Fibroblast of upper back skin (primary cell): Measurements from ENCODE around the gene TIMP3.
"Not testable (repeated sequence)": the region's sequence is repeated elsewhere in the genome, so short reads cannot be mapped to it uniquely, and the experiment has no call there.

Source experiments
- DNase-seq: peaks from one replicate; pipeline ENCODE4 v3.0.0-alpha.2; 2013

Gene TIMP3

DNA sequence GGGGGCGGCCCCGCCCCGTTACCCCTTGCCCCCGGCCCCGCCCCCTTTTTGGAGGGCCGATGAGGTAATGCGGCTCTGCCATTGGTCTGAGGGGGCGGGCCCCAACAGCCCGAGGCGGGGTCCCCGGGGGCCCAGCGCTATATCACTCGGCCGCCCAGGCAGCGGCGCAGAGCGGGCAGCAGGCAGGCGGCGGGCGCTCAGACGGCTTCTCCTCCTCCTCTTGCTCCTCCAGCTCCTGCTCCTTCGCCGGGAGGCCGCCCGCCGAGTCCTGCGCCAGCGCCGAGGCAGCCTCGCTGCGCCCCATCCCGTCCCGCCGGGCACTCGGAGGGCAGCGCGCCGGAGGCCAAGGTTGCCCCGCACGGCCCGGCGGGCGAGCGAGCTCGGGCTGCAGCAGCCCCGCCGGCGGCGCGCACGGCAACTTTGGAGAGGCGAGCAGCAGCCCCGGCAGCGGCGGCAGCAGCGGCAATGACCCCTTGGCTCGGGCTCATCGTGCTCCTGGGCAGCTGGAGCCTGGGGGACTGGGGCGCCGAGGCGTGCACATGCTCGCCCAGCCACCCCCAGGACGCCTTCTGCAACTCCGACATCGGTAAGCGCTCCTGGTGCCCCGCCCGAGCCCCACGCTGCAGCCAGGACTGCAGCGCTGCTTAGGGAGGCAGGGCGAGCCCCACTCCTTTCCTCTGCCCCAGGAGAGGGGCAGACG is at the start of gene TIMP3:
Gene TIMP3, plus strand, starts transcription at position 169 of the 700 bp plus-strand sequence. Its CDS starts 297 bp downstream, at position 466.
- peak; percentile 88 for DNase-seq

DNA sequence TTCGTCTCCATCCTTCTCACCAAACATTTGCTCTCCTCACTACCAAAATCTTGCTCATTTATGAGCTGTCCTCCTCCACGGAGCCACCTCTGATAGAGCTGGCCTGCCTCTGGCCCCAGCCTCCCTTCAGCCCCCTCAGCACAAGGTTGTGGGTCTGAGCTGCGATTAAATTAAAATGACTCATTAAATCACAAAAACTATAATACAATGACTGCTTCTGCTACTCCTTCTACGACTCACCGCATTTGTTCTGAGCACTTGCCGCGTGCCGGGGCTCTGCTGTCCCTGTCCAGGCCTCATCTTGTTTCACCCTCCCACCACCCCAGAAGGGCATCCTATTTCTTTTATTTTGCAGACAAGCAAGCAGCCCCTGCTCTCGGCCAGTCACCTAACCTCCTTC is 49.2 kb upstream of the TIMP3 start:
- DNase-seq, result peak; percentile 44

DNA sequence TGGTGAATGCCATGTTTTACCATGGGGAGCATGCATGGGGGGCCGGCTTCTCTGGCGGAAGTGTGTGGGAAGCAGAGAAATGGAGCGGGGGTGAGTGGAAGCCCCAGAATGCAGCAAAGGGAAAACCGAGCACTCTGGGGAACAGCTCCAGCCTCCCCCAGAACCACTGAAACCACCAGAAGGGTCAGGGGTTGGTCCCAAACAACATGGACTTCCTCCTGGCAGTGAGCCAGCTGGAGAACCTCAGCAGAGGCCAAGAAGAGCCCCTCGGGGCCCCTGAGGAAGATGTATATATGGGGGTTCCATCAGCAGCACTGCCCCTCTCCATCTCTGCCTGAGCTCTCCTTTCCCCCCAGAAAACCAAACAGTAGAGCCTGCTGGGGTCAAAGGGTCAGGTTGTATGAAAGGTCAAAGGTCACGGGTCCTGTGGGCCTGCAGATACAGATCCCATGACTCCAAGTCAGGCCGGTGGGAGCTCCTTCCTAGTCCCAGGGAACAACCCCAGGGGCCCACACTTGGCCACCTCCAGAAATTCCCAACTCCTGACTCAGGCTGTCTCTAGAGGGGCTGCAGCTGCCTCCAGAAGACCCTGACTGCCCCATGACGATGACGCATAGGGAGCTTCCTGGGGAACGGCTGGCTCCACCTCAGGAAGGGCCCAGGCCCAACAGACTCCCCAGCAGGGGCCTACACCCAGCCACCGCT is 48.5 kb upstream of the TIMP3 start:
- DNase-seq, result peak; percentile 69

- no peak for DNase-seq
Observed at GRCh38 chr22:32753591-32753990, 47.9 kb upstream of the TIMP3 start.

DNA sequence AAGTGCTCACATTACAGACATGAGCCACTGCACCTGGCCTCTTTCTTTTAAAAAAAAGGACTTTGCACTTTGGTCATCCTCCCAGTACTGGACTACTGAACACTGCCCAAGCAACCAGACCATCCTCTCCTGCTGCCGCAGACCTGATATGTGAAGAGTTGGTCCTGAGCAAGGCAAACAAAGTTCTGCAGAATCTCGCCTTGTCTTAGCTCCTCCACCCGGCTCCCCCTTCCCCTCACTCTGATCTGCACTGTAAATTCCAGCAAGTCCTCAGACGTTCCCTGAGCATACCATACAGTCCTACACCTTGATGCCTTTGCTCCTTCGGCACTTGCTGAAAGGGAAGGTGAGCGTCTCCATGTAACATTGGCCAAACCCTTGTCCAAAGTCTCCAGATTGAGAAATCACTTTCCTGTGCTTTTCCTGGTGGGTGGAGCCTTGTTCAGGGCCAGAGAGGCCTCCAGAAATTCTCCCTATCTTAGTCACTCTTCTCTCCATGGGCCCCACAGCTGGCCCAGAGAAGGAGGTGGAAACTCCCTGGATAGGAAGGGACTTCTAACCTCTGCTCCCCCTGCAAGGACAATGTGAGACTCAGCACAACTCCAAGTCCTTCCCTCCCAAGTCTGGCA is 47.0 kb upstream of the TIMP3 start:
- peak; percentile 49 for DNase-seq

- not testable (repeated sequence) for DNase-seq
Observed at GRCh38 chr22:32757086-32757762, 44.3 kb upstream of the TIMP3 start.

DNA sequence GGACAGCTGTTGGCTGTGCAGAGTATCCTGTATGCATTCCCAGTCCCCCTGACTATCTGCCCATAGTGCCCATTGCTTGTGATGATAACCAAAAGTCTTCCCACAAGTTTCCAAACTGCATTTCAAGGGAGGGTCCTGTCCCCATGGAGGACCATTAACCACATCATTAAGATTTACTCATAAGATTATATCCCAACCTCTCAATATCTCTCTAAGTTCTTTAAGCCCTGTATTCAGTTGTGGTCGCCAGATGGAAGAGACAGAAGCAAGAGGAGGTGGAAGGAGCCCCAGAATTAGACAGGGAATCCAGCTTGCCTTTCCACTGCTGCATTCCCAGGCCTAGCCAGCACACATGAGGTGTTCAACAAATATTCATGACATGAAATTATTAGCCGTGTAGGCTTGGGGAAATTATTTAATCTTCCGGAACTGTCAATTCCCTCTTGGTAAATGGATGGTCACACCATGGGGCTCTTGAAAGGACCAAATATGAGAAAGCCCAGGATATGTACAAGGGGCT is 42.6 kb upstream of the TIMP3 start:
- peak; percentile 37 for DNase-seq

- DNase-seq, result no peak
Observed at GRCh38 chr22:32760396-32760795, 41.1 kb upstream of the TIMP3 start.

GRCh38 chr22:32760815-32761214 is 40.7 kb upstream of the TIMP3 start:
- DNase-seq, result no peak

- DNase-seq, result no peak
Observed at GRCh38 chr22:32761251-32761903, 40.1 kb upstream of the TIMP3 start.

- DNase-seq, result peak; percentile 84
Observed at GRCh38 chr22:32764330-32765131, 37.0 kb upstream of the TIMP3 start.

DNA sequence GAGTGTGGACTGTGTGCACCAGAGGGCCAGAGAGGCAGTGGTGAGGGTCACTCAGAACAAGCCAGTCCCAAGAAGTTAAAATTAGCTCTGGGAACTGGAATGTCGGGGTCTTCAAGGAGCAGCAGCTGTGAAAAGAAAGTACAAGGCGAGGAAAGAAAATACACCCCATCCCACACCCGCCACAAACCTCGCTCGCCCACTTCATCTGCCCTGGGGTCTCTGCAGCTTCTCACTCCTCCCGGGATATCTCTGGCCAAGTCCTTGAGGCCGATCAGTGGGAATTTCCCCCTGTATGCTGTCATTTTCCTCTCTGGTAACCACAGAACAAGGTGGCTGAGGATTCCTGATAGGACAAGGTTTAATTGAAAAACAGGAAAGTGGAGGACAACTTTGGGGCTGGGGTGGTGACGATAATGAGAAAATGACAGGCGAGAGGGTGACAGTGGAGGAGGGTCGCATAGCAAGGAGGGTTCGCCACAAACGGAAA is 36.3 kb upstream of the TIMP3 start:
- no peak for DNase-seq

DNA sequence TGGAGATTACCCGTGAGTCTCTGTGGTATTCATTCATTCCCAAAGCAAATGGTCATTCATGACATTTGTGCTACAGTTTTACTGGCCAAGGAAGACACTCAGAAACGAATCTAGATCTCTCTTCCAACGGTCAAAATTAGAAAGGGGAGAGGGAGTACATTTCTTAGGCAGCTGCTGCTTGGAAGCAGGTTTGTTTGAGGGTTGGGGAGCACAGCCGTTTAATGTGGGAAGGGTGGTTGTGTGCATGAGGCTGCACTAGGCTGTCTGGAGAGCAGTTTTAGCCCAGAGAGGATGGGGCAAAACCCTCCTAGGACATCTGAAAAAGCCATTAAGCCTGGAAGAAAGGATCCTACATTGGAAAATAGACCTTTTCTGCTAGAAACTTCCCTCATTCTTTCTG is 29.7 kb upstream of the TIMP3 start:
- no peak for DNase-seq

DNA sequence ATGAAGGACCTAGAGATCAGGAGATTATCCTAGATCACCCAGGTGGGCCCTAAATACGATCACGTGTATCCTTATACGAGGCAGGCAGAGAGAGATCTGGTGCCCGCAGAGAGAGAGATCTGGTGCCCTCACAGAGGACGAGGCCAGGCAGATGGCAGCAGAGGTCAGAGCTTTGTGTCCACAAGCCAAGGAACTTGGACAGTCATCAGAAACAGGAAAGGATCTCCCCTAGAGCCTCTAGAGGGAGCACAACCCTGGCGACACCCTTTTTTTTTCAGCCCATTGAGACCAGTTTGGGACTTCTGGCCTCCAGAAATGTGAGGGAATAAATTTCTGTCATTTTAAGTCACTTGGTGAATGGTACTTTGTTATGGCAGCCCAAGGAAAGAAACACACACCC is 25.5 kb upstream of the TIMP3 start:
- DNase-seq, result no peak

DNA sequence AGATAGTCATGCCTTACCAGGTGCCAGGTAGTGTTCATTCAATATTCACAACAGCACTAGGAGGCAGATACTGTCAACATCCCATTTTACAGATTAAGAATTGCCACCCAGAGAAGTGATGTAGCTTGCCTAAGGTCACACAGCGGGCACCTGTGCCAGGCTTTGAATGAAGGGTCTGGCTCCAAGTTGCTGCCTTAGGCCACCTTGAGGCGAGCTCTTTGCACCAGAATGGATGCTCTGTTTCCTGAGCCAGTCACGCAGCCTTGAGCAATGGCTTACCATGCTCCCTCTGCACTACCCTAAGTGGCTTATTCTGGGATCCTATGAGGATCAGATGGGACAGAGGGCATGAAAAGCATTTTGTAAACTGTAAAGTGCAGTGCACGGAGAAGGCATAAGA is 25.1 kb upstream of the TIMP3 start:
- no peak for DNase-seq

DNA sequence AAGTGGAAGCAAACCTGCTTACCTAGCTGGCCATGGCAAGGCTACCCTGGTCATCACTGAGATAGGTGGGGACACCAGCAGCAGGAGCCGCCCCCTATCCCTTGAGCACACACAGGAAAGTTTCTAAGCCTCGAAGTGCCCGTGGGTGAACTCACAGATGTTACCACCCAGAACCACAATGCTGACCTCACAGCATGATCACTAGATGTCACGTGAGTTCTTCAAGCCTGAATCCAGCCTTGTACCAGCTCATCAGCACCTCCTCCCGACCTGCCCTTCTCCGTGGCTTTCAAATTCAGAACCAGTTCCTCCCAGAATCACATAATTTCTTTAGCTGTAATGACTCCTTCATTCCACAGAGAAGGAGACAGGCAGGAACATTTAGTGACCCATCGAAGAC is 24.7 kb upstream of the TIMP3 start:
- DNase-seq, result no peak

DNA sequence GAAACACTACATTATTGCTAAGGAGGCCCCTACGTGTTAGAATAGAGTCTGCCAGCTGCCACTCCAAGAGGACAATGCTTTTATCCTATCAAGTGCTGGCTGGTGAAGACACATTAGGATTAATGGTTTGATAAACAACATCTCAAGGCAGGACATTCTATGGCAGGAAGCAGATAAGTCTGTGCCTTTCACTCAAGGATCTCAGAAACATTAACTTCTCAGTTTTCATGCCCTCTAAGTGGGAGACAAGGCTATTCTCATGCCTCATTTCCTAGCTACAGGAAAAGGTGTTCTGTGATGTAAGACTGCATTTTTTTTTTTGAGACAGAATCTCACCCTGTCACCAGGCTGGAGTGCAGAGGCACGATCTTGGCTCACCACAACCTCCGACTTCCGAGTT is 23.5 kb upstream of the TIMP3 start:
- DNase-seq, result no peak

GRCh38 chr22:32780726-32781310 is 20.7 kb upstream of the TIMP3 start:
- no peak for DNase-seq

GRCh38 chr22:32781695-32782094 is 19.8 kb upstream of the TIMP3 start:
- DNase-seq, result no peak

DNA sequence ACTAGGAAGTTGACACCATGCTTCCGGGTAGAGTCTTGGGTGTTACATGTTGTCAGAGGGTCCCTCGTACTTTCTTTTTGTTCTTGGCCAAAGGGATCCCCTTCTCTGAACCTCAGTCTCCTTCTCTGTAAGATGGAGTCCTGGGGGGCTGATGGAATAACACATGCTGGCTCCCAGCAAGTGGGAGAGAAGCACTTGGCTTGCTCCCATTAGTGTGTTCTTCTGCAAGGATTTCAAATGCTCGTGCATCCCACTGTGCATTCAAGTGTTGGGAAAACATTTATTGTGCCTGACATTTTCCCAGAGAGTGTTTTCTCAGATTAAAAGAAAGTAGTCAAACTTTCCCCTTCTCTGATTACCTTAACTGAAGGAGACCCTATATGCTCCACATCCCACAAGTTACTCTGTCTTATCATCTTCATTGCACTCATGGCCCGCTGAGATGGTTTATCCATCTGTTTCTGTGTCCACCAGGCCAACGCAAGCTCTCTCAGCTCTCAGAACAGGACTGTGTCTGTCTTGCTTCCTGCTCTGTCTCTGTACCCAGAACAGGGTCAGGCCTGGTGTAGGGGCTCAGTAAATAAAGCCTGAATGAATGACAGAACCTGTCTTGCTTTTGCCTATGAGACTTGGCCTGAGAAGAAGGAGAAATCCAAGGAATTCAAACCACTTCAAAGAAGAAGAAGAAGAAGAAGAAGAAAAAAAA is 16.0 kb upstream of the TIMP3 start:
- DNase-seq, result no peak

DNA sequence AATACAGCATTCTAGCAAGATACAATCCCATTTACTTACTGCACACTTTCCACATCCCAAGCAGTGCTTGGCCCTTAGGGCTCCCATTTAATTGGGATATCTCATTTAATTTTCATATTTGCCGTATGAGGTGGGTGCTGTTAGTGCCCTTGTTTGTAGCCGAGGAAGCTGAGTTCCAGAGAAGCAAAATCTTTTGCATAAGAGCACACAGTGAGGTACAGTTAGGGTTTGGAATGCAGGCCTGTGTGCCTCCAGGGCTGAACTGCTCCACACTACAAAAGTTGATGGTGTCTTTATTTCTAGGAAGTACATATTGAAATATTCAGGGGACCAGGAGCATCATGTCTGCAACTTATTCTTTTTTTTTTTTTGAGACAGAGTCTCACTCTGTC is 15.5 kb upstream of the TIMP3 start:
- DNase-seq, result no peak
